Smooth muscle cell of trachea (primary cell): ENCODE data around the gene PCSK9. TPM values are rescaled to one million over a fixed set of nuclear protein-coding genes. Genes with fewer than 3 reads are reported as not detected.

Source experiments
- total RNA-seq: library from RNA; depleted of rRNA; stranded (reverse); fragments of >200 nt; gene quantifications from 2 replicates; pipeline ENCODE4 v1.2.1, GENCODE V29; 2014

The PCSK9 gene
- total RNA-seq = 0.50 and 0.87 TPM in 2 replicates

GRCh38 chr1:55039342-55040082 lies at the start of gene PCSK9:
TSS of gene PCSK9 (plus strand) at chr1:55039548. CDS start at chr1:55039838, 290 bp downstream.

GRCh38 chr1:54998677-54999076 lies 40.7 kb upstream of the PCSK9 start, which contains the start of gene BSND:
TSS of gene BSND (plus strand) at chr1:54998933. CDS start at chr1:54999187, 254 bp downstream.

Other genes starting within 250 kb of the PCSK9 start
- under 0.01 TPM in 2 replicates for gene TTC22, start 238.2 kb upstream of the PCSK9 start, total RNA-seq
- 146 and 179 TPM in 2 replicates for gene DHCR24, start 152.4 kb upstream of the PCSK9 start, total RNA-seq
- not detected in 2 replicates for gene TMEM61, start 58.9 kb upstream of the PCSK9 start, total RNA-seq
- gene BSND, start 40.6 kb upstream of the PCSK9 start, total RNA-seq = not detected in 2 replicates
- 52.4 and 63.3 TPM in 2 replicates for gene USP24, start 175.8 kb downstream of the PCSK9 start, total RNA-seq